NCI-H1092 (cell line): ENCODE data around the gene NRARP.

ENCODE experiments used
- DNase-seq: peaks from one replicate; lab custom pipeline; 2025; lab: John Stamatoyannopoulos, UW

NRARP gene

DNA sequence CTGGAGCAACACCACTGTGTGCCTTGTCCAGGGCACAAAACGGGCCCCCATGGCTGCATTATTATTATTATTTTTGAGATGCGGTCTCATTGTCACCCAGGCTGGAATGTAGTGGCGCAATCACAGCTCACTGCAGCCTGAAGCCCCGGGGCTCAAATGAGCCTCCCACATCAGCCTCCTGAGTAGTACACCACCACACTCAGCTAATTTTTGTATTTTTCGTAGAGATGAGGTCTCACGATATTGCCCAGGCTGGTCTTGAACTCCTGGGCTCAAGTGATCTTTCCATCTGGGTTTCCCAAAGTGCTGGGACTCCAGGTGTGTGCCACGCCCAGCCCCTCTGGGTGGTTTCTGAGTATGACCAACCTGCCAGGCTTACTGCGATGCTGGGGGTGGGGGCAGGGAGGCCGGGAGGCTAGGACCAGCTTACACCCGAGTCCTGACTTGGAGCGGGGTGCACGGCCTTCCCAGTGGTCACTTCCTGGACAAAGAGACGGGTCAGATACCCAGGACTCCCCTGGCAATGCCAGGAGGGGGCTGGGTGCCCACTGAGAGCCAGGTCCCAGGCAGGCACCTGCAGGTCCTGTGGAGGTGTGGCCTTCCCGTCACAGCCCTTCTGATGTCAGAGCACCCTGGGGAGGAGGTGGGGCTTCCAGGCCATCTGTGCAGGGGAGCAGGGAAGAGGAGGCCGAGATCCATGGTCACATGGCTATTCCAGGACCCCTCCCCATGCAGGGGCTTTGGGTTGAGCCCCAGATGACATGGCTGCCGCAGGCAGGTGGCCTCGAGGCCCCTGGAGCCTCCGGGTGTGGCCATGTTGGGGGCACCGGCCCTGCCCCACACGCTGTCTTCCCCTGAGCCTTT, 8.3 kb upstream of the NRARP start:
- no peak for DNase-seq

DNA sequence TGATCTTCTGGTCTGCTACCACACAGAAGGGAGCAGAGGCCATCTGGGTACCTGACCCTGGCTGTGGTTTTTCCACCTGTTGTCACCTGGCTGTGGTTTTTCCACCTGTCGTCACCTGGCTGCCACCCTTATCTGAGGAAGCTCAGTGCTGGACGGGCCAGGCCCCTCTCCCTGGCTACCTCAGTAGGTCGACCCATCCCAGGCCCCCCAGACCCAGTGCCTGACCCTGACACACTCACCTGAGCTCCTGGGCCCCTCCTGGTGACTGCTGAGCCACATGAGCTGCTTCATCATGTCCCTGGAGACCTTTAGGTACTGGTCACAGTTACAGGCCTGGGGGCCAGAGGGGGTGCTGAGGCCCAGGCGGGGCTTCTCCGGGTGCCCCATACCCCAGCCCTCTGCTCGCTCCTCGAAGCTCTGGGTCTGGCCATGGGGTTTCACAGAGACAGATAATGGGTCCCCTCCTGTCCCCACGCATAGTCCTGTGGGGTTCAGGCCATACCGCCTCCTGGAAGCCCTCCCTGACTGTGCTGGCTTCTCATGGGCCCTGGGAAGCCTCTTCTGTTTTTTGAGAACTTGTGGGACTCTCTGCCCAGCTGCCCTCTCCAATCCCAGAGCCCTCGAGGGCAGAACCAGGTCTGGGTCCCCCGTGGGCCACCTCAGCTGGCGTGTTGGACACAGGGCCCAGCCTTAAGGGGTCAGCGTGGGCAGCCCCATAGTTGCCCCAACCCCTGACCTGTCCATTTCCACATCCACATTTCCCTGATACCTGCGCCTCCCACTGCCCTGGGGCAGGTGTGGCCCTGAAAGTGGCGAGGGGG, 7.5 kb upstream of the NRARP start:
- no peak for DNase-seq

GRCh38 chr9:137308057-137308619, 6.1 kb upstream of the NRARP start:
- no peak for DNase-seq

DNA sequence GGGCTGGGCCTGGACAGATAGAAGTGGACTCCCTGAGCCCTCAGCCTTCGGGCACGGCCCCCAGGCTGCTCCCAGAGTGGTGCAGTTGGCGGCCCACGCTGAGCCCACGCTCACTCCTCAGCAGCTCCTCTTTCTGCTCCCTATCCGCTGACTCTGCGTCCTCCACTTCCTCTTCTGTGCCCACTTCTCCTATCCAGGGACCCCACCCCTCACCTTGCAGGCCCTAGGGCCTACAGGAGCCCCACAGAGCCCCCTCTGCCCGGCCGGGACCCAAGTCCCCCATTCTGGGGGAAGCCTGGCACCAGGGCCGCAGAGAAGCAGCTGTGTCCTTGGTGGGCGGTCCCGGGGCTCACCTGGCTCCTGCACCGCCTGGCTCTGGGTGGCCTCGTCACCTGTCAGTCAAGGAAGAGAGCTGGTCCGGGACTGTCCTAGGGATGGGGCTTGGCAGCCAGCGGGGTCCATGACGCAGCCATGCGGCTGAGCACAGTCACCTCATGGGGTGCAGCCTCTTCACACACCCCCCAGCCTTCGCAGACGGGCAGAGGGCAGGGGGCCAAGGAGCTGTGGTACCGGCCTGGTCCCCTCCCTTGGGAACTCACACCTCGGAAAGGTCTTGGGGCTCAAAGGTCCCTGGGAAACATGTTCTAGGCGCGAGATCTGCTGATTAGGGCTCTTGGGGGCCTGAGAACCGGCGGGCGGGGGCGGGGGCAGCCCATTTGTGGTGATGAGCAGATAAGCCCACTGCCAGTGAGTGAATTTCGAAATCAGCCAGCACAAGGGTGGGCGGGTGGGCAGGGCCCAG, 5.4 kb upstream of the NRARP start:
- DNase-seq, result no peak

- no peak for DNase-seq
Measured at GRCh38 chr9:137306850-137307254, 4.8 kb upstream of the NRARP start.

DNA sequence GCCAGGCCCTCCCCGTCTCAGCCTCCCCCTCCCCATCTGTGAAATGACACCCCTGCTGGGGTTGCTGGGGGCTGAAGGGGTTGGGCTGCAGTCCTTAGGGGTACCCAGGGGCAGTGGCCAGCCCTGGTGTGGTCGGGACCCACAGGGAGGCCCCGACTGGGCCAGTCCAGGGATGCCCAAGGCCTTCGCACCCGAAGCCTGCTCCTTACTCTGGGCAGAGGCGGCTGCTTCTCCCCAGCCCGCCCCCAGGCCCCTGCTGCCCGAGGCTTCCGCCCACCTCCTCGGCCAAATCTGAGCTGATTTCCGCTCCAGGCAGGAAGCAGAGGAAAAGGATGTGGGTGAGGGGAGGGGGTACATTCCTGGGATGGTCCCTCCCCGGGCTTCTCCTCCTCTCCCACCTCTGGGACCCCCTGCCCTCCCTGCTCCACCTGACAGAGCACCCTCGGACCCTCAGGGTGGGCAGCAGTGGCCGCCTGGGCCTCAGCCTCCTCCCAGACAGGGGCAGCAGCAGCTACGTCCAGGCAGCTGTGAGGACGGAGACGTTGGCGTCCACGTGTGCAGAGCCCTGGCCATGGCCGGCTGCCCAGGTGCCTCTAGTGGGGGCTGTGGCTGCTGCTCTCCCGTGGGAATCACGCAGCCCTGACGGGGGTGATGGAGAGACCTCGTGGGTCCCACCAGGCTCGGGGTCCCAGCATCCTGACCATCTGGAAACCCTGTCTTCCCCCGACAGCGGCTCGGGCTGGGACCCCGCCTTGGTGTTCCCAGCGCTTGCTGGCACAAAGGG, 4.2 kb upstream of the NRARP start:
- DNase-seq, result no peak

- DNase-seq, result no peak
Measured at GRCh38 chr9:137305798-137306065, 3.7 kb upstream of the NRARP start.

GRCh38 chr9:137305060-137305797, 3.2 kb upstream of the NRARP start:
- peak; percentile 38 for DNase-seq

DNA sequence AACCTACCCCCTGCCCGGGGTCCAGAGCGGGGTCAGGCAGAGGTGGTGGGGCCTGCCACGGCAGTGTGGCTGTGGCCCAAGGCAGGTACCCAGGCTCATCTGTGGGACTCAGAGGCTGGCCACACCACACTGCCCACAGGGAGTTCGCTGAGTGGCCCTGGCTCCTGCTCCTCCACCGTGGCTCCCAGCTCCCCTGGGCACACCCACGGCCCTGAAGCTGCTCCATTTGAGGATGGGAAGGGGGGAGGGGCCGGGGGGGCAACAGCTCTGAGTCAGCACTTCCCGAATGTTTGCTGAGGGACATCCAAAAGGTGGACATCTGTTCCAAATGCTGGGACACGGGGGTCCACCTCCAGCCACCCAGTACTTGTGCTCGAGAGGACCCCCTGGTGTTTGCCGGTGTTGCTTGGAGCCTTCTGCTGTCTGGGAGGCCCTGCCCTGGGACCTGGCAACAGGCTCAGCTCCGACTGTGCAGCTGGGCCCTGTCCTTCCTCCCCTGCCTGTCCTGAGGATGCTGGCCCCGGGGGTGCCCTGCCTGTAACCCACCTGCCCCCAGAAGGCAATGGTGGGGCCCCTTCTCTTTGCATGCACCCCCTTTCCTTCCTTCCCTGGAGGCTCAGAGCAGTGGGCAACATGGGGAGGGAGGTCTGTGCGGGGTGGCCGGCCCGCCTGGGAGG, 2.5 kb upstream of the NRARP start:
- DNase-seq, result no peak

- DNase-seq, result no peak
Measured at GRCh38 chr9:137303893-137304382, 1.9 kb upstream of the NRARP start.

DNA sequence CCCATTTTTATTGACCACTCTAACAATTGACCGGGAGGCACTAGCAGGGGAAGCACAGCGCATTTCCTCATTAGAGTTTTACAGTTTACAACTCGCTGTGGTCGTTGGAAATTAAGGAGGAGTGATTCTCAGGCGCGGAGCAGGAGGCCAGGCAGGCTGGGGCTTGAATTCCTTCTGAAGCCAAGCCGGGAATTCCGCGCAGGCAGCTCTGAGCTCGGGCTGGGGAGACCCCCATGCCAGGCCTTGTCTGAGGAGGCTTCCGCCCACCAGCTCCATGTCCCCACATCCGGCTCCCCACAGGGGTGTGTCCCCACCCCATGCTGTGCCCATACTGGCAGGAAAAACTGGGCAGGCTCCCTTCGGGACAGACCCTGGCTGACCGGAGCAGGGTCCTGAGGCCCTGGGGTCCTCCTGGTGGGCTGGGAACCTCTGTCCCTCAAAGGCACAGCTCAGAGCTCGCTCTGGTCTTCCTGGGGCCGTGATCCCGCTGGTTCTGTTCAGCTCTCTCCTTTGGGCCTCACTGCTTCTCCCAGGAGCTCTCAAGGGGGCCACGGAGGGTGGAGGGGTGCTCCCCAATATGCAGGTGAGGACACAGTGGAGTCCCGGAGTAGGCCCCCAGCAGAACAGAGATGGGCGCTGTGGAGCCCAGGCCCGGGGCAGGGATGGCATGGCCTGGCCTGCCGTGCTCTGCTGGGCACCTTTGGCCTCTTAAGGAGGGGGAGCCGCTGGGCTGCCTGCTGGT, 1.3 kb upstream of the NRARP start:
- no peak for DNase-seq

- peak; percentile 56 for DNase-seq
Measured at GRCh38 chr9:137302449-137303150, 529 bp upstream of the NRARP start.

DNA sequence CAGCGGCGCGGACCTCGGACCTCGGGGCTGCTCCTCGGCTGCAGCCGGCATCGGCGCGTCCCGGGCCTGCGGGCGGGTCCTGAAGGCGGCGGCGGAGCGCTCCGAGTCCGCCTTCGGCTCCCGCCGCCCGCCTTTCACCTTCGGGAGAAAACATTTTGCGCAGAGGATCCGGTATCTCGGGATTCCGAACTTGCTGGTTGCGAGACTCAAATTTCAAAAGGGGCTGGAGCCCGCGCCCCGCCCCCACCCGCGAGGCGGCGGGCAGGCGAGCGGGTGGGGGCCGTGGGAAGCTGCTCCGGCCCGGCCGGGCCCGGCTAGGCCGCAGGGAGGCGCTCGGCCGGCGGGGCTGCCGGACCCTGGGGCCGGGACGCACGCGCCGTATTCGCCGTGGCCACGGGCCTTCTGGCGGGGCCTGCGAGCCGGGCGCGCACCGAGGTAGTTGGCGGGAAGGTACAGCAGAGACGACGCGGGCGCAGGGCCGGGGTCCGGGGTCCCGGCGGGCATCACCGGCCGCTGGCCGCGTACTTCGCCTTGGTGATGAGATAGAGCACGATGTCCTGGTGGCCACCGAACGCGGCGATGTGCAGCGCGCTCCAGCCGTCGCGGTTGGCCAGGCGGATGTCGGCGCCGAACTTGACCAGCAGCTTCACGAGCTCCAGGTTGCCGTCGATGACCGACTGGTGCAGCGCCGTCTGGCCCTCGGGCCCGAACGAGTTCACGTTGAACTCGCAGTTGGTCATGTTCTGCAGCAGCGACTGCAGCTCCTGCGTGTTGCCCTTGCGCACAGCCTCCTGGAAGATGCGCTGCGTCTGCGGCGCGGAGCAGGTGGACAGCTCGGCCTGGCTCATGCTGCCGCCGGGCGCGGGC, 757 bp downstream of the NRARP start:
- no peak for DNase-seq

DNA sequence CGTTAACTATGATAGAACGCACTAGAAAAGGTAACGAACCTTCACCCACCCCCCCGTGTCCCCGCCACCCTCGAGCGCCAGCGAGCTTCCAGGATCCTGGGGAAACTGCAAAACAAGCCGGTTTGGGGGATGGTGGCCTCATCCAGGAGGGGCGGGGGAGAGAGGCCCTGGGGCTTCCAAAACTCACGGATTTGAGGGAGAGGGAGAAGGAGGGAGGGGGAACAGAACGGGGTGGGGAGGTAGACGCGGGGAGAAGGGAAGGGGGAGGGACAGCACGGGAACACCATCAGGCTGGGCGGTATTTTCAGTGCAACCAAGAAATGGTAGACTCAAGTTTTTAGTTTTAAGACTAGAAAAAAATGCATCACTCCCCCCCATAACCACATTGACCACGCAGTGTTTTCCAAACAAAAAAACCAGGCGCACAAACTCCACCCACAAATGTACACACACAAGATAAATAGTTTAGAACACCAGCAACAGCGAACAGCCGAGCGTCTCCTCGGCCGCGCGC, 1.4 kb downstream of the NRARP start:
- DNase-seq, result no peak

DNA sequence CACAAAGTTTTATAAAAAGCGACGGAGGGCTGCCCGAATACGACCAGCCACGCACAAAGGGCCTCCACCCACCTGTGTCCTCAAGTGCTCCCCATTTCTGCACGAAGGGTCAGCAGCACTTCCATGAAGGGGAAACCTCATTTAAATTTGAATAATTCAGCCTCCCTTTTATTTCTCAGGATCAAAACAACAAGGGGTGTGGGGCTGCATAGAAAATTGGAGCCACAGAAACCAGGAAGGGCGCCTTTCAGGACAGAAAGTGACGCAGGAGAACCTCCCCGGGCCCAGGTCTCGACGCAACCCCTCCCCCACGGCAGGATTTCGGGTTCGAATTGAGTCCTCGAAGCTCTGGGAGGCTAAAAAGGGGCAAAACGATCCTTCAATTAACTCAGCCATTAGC, 2.1 kb downstream of the NRARP start:
- no peak for DNase-seq

DNA sequence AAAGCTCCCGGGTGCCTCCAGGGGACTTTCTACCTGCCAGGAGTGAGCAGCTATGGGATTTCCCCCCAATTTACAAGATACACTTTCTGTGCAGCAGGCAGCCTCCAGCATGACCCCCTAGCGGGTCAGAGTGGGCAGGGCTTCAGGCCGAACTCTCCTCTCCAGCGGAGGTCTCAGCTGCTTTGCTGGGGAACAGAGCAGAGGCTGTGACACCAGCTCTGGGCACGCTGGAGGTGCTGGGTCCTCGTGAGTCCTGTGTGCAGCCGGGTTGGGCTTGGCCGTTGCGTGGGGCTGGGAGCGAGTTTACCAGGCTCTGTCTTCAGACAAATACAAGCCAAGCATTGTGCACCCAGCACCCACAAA, 2.9 kb downstream of the NRARP start:
- no peak for DNase-seq

- no peak for DNase-seq
Measured at GRCh38 chr9:137298401-137299202, 3.5 kb downstream of the NRARP start.
